Brain microvascular endothelial cell (primary cell): Measurements from ENCODE around the gene WDR83.
A peak's percentile ranks its signal among the peaks of the same experiment; 100 is the strongest.
"Not testable (repeated sequence)": the region's sequence is repeated elsewhere in the genome, so short reads cannot be mapped to it uniquely, and the experiment has no call there.

Experiments
- DNase-seq: peaks from one replicate; pipeline ENCODE4 v3.0.0-alpha.2; 2020
- H3K27ac ChIP-seq: fragments of 250-450 bp; sonication (Bioruptor Pico); 2 replicates; pipeline ENCODE4 v1.5.1; 2020; ENCODE audit warnings: mild to moderate bottlenecking, moderate library complexity
- H3K27me3 ChIP-seq: fragments of 250-450 bp; sonication (Bioruptor Pico); replicated peaks from 2 replicates; pipeline ENCODE4 v1.5.1; 2020; ENCODE audit warnings: mild to moderate bottlenecking
- H3K36me3 ChIP-seq: fragments of 250-450 bp; sonication (Bioruptor Pico); replicated peaks from 2 replicates; pipeline ENCODE4 v1.5.1; 2020; ENCODE audit warnings: mild to moderate bottlenecking
- H3K4me3 ChIP-seq: 2 replicates; pipeline ENCODE4 v1.5.1; 2011; ENCODE audit warnings: low read depth, mild to moderate bottlenecking, control low read depth, low read length, moderate library complexity
- in situ Hi-C: cut with HindIII; loops from 2 replicates; pipeline ENCODE4 v1.10.0; 2017; ENCODE audit warnings: low sequenced_read_pairs, low pct_ligation_motif_present
- TF ChIP-seq, protein P1 (sequence below): IDR thresholded peaks from 2 replicates; pipeline ENCODE4 v1.5.1; 2011; ENCODE audit warnings: low read depth, mild to moderate bottlenecking, moderate library complexity, low read length, control low read depth, inconsistent platforms; ENCODE audit errors: missing control alignments

Gene WDR83

DNA sequence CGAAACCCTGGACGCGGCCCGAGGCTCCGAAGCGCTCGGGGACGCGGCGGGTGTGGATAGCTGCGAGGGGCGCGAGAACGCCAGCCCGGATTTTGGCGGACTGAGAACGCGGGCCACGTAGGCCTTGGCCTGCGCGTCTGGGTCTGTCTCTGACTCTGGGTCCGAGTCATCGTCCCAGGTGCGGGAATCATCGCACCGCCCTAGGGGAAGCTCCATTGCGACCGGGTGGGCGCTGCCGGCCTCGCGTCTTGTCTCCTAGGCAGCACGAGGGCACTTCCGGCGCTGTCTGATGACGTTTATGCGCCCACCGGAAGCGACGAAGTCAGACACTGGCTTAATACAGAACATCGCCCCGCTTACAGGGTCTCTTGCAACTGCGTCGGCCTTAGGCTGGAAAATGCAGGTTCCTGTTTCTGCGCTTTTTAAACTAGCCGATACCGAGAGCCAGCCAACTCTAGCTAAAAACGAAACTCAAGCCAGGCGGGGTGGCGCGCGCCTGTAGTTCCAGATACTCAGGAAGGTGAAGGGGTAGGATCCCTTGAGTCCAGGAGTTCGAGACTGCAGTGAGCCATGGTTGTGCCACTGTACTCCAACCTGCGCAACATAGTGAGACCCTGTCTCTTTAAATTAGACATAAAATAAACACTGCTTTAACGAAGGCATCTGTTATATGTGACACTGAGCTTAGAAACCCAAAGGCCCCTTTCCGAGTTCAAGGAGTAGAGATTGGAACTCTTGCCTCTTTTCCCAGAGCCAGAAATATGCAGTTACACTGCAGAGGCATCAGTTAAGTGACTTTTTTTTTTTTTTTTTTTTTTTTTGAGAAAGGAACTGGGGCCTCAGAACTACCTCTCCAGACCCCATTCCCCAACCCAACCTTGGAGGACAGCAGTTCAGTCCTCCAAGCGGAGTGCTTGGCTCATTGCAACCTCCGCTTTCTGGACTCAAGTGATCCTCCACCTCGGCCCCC, 30.0 kb downstream of the WDR83 start, which contains the start of gene FBXW9:
Gene FBXW9, minus strand, starts transcription at position 266 of the 970 bp plus-strand sequence. Its CDS starts 50 bp downstream, at position 216.
- in situ Hi-C loops: no loop called here
- TF ChIP-seq, protein P1, sequence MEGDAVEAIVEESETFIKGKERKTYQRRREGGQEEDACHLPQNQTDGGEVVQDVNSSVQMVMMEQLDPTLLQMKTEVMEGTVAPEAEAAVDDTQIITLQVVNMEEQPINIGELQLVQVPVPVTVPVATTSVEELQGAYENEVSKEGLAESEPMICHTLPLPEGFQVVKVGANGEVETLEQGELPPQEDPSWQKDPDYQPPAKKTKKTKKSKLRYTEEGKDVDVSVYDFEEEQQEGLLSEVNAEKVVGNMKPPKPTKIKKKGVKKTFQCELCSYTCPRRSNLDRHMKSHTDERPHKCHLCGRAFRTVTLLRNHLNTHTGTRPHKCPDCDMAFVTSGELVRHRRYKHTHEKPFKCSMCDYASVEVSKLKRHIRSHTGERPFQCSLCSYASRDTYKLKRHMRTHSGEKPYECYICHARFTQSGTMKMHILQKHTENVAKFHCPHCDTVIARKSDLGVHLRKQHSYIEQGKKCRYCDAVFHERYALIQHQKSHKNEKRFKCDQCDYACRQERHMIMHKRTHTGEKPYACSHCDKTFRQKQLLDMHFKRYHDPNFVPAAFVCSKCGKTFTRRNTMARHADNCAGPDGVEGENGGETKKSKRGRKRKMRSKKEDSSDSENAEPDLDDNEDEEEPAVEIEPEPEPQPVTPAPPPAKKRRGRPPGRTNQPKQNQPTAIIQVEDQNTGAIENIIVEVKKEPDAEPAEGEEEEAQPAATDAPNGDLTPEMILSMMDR: no peak
- Histone ChIP-seq H3K27me3 (no peaks in the 10 kb centered on the region), H3K36me3 (peaks cover 25% of the 10 kb centered on the region), H3K27ac (peak within 1 kb of the TSS; percentile 47), H3K4me3 (peak within 1 kb of the TSS; percentile 89)
- DNase-seq: peak; percentile 97

DNA sequence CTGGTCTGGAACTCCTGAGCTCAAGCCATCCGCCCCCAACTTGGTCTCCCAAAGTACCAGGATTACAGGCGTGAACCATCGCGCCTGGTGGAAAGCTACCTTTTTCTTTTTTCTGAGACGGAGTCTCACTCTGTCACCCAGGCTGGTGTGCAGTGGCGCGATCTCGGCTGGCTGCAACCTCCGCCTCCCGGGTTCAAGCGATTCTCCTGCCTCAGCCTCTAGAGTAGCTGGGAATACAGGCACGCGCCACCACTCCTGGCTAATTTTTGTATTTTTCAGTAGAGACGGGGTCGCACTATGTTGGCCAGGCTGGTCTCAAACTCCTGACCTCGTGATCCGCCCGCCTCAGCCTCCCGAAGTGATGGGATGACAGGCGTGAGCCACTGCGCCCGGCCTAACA, 30.8 kb downstream of the WDR83 start:
- H3K4me3 ChIP-seq, DNase-seq, H3K27me3 ChIP-seq, H3K27ac ChIP-seq, in situ Hi-C loops: not testable (repeated sequence)
- H3K36me3 ChIP-seq: peaks cover 33% of the 10 kb centered on the region

DNA sequence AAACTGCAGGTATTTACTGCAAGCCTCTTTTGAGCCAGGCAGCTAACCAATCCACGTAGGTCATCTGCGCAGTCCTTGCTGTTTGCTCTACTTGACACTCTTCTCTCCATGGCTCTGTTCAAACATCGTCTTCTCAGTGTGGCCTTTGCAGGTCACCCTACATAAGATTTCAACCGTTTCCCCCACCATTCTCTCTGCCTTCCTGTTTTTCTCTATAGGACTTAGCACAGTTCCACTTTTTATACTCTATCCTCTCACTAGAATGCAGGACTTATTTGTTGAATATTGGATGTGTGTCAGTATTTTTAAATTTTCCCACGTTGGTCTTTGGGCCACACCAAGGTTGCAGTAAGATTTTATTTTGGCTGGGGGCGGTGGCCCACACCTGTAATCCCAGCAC, 31.5 kb downstream of the WDR83 start:
- in situ Hi-C loops: no loop called here
- Histone ChIP-seq H3K4me3 (no peak overlapping the region), H3K27me3 (no peaks in the 10 kb centered on the region), H3K36me3 (peaks cover 37% of the 10 kb centered on the region), H3K27ac (no peak overlapping the region)
- TF ChIP-seq, protein P1: no peak
- no peak for DNase-seq

DNA sequence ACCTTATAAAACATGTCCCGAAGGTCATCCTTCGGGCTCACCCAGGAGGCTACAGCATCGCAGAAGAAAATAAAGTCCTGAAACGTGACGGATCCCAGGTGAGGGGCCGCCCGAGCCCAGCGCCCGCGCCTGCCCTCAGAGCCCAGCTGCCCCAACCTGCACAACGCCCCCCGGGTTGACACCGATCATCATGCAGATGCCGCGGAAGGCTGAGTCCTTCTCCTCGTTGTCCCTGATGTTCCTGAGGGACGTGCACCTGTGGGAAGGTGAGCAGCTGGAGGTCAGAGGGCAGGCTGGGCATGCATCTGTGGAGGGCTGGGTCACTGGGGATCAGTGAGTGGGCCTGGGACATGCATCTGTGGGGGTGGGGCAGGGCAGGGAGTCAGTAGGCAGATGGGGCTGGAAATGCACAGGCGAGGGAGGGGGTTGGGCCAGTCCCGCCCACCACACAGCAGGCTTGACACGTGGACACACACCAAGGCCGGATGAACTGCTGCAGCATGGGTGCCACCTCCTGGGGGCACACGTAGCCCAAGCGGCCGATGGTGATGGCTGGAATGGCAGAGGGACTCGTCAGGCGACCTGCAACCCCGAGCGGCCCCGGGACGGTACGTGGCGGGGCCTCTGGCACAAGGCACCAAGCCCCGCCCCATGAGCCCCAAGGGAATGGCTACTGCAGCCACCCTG, 35.1 kb downstream of the WDR83 start:
- no peaks in the 10 kb centered on the region for H3K27me3 ChIP-seq
- no peak for DNase-seq
- in situ Hi-C loops: no loop called here
- no peak overlapping the region for H3K27ac ChIP-seq
- TF ChIP-seq, protein P1: no peak
- peaks cover 72% of the 10 kb centered on the region for H3K36me3 ChIP-seq
- H3K4me3 ChIP-seq: no peak overlapping the region

DNA sequence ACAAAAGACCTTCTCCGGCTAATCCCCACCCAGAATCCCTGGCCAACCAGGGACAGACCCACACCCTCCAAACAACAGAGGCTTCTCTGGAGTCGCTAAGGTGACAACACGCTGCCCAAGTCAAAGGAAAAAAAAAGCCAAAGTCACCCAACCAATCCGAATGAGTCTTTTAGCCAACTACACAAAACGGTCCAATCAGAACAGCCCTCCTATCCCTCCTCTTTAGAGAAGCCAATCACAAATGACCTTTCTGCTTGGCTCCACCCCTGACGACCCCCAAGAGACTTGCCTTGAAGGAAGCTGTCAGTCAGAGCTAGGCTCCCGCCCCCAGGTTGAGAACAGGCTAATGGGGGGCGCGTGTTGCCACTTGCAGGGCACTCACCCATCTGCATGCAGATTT, 36.4 kb downstream of the WDR83 start:
- no peak overlapping the region for H3K4me3 ChIP-seq
- H3K36me3 ChIP-seq: peaks cover 78% of the 10 kb centered on the region
- TF ChIP-seq, protein P1: no peak
- H3K27ac ChIP-seq: no peak overlapping the region
- DNase-seq: no peak
- H3K27me3 ChIP-seq: no peaks in the 10 kb centered on the region
- in situ Hi-C loops: no loop called here

DNA sequence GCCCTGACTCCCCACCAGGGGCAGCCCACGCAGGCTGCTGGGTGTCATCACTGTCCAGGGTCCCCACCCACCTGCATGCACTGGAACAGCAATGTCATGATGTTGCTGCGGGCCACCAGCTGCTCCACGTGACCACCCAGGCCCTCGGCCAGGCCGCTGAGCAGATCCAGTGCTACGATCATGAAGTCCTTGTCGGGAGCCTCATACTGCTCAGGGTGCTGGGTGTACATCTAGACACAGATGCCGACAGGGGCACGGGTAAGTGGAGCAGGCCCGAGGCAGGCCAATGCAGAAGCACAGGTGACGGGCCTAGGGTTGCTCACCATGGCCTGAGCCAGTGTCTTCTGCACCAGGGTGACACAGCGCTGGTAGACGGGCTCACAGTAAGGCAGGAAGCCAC, 38.6 kb downstream of the WDR83 start:
- TF ChIP-seq, protein P1: no peak
- no peak overlapping the region for H3K27ac ChIP-seq
- no peaks in the 10 kb centered on the region for H3K27me3 ChIP-seq
- H3K36me3 ChIP-seq: peaks cover 92% of the 10 kb centered on the region
- DNase-seq: no peak
- in situ Hi-C loops: no loop called here
- no peak overlapping the region for H3K4me3 ChIP-seq
